GM21423 (cell line): ENCODE measurements around the gene KCNMB4.
A peak's percentile ranks its signal among the peaks of the same experiment; 100 is the strongest.

Experiments
- ATAC-seq: cut with Tn5 transposase; IDR thresholded peaks from one replicate; pipeline ENCODE4 v1.9.1; 2021; ENCODE audit warnings: mild to moderate bottlenecking, moderate library complexity; ENCODE audit not compliant: unreplicated experiment

KCNMB4 gene, protein sequence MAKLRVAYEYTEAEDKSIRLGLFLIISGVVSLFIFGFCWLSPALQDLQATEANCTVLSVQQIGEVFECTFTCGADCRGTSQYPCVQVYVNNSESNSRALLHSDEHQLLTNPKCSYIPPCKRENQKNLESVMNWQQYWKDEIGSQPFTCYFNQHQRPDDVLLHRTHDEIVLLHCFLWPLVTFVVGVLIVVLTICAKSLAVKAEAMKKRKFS

DNA sequence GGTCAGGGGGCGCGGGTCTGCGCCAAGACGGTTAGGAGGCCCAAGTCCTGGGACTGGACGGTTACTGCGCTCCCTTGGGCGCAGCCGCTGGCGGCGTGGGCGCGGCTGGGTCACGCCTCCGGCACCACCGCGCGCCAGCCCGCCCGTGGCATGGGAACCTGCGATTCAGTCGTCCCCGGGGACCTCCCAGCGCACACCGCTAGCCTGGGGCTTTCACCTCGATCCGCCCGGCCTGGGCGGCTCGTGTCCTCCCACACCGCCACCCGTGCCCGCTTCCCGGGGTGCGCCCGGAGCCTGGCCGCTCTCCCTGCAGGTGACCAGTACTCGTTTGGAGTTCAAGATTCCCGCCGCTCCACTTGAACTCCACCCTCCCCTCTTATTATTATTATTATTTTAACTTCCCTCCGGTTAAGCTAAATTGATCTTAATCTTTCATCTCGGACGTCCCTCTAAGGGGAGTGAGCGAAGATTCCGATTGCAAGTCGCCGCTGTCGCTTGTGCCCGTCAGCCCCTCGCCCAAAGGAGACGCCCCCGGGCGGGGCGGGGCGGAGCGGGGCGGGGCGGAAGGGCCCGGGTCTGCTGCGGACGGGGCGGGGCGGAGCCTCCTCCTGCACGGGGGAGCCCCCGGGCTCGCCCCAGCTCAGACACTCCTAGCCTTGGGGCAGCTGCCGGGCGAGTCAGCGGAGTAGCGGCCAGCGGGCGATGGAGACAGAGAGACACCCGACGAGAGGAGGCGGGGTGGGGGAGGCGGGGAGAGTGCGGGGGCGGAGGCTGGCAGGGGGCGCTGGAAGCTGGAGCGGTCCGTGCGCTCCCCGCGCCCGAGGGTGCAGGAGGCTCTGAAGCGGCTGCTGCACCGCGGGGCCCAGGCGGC lies at the start of gene KCNMB4:
KCNMB4 (plus strand) TSS at position 643 of the 871 bp plus-strand sequence. CDS start 445 bp downstream, outside the sequence.
- peak; percentile 80 for ATAC-seq

DNA sequence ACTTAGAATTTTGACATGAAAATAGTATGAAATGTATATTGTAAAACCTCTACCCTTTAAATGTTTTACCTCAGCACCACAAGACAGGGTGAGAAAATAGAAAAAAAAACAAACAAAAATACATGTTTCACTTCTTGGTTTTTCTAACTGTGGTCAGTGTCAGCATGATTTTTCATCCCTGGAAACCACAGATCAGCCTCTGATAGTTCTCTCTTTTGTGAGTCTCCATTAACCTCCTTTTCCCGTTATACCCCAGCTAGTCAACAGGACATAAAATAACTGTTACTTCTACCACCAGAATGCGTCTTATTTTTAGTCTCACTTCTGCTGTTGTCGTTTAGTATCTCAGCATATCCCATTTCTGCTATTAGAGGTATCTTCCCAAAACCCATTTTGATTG lies 48.3 kb upstream of the KCNMB4 start:
- peak; percentile 91 for ATAC-seq

DNA sequence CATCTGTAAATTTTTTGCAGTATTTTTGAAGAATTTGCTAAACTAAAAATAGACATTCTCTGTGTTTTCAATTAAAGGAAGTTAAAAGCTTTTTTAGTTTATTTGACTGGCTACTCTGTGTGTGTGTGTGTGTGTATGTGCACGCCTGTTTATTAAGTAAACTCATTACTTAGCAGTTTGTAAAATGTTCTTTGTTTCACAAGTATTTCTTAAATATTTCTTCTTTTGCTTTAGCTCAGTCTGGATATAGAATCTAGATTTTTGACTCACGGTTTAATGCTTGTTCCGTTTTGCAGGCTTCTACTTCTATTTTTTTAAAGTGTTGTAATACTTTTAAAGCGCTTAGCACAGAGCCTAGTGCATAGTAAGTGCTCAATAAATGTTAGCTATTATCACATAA lies 46.5 kb upstream of the KCNMB4 start:
- ATAC-seq: no peak

DNA sequence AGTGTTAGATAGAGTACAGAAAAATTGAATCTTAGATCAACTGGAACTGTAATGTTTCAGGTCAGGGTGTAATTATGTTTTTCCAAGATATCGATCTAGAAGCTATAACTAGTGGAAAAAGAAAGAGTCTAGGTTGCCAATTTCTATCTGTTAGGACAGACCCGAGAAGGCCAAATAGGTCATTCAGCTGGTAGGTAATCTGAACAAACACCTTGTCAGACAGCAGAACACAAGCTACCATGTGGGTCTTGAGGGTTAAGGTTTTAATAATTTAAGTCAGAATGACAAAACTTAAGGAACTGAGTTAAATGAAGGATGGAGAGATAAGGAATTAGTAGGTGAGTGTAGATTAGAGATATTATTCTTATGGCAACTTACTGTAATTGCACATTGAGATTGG lies 44.9 kb upstream of the KCNMB4 start:
- no peak for ATAC-seq

DNA sequence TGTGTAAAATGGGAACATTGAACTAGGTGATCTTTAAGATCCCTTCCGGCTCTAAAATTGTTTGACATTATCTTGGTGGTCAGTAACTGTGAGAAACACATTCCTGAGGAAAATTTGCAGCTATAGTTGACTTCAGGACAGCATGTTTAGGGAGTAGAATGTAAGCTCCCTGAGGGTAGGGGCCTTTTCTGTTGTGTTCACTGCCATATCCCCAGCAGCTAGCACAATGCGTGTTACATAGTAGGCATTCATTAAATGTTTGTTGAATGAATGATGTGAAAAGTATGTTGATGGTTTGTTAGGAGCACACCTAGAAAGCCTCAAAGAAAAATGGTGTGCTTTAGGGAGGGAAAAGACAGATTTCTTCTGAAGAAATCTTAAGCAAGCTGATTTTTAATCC lies 38.5 kb upstream of the KCNMB4 start:
- no peak for ATAC-seq

DNA sequence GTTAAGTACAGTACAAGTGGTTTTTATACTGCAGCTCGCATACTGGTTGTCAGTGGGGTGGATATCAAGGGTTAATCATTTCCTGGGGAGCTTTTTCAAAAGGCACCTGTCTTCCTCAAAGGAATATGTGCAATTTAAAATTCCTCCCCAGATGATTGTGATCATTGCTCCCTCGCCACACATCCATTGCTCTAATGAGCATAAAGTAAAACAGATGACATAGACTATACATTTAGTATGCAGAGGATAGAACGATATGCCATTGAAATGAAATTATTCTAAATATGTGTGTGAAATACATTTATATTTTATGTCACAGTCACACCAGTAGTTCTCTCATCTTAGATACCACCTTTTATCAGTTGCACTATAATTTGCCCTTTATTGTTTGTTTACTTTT lies 36.4 kb upstream of the KCNMB4 start:
- no peak for ATAC-seq

DNA sequence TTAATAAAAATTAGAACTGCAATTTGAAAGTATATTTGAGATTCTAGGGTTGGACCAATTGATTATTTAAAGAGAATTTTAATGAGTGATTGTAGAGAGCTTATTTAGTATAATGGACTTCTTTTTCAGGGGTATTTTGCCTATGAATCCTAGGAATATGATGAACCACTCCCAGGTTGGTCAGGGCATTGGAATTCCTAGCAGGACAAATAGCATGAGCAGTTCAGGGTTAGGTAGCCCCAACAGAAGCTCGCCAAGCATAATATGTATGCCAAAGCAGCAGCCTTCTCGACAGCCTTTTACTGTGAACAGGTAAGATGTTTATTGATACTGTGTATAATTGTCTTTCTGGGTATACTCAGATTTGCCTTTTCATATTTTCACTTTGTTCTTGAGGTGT lies 35.9 kb upstream of the KCNMB4 start:
- no peak for ATAC-seq

DNA sequence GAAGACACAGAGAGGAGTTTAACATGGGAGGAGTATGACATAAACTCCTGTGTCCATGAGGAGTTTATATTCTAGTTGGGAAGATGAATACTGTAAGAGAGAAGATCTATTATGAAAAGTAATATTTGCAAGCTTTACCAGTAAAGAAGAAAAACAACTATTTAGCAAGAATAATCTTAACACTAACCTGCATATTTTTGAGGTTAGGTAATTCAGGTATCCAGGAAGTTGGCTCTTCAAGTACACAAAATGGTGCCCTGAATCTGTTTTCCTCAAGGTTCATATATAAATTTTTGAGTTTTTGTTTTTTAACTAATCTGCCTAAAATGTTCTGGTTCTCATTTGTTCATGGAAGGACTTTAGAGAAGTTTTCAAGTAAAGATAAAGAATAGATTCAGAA lies 33.9 kb upstream of the KCNMB4 start:
- ATAC-seq: no peak

DNA sequence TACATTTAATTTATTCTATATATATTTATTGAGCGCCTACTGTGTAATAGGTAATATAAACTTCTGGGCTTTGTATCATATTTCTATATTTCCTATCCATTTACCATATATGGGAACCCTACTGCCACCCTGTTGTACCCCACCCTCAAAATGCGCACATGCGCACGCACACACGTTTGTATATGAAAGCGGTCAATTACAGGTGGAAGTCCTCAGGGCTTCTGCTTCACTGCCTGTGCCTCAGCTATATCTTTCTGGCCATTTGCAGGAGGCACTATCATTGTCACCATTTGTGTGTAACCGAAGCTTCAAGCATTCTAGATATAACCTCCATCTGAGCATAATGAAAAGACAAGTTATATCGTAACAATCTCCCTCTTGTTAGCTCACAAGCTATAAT lies 31.3 kb upstream of the KCNMB4 start:
- ATAC-seq: no peak

DNA sequence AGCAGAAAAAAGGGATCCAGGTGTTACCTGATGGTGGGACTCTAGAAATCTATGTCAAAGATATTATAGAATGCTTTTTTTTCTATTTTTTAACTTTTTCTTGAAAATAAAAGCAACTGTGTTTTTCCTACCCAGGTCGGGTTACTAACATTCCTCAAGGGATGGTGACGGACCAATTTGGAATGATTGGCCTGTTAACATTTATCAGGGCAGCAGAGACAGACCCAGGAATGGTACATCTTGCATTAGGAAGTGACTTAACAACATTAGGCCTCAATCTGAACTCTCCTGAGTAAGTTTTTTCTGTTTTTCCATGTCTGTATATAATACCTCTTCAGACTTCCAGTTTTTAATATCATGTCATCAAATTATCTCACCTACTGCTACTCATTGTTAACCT lies 27.6 kb upstream of the KCNMB4 start:
- no peak for ATAC-seq

DNA sequence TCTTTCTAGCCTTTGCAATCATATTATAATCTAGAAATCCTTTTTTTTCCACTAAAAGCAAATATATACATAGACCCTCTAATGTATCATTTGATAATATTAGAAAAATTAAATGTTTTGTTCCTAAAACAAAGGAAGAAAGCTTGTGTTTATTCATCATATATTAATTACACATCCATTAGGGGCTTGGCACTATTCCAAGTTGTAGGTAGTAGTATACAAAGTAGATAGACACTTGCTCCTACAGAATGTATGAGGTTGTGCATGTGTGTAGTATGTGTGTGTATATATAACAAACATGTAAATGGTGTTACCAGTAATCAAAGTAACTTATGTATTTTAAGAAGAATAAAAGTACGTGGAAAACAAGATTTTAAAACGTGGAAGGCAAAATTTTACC lies 15.0 kb upstream of the KCNMB4 start:
- ATAC-seq: no peak

DNA sequence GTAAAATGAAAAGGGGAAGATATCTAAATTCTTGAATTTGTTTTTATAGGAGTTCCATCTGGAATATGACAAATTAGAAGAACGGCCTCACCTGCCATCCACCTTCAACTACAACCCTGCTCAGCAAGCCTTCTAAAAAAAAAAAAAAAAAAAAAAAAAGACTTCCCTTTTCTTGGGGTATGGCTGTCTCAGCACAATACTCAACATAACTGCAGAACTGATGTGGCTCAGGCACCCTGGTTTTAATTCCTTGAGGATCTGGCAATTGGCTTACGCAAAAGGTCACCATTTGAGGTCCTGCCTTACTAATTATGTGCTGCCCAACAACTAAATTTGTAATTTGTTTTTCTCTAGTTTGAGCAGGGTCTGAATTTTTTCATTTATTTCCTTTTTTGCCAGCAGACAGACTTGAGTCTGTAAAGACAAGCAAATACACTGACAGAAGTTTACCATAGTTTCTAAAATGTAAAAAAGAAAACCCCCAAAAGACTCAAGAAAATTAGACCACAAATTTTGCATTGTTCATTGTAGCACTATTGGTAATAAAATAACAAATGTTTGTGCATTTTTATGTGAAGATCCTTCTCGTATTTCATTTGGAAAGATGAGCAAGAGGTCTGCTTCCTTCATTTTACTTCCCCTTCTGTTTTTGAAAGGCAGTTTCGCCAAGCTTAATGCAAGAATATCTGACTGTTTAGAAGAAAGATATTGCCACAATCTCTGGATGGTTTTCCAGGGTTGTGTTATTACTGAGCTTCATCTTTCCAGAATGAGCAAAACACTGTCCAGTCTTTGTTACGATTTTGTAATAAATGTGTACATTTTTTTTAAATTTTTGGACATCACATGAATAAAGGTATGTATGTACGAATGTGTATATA lies 12.1 kb upstream of the KCNMB4 start:
- no peak for ATAC-seq

DNA sequence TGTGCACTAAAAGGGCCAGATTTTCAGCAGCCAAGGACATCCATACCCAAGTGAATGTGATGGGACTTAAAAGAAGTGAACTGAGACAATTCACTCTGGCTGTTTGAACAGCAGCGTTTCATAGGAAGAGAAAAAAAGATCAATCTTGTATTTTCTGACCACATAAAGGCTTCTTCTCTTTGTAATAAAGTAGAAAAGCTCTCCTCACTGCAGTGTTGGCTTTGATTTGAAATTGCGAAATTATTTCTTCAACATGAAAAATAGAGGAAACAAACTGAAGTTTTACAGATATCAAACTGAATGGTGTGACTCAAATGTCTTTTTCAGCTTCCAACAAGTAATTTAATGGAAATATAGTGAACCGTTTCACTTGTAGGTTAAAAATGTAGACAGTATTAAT lies 11.3 kb upstream of the KCNMB4 start:
- ATAC-seq: no peak

DNA sequence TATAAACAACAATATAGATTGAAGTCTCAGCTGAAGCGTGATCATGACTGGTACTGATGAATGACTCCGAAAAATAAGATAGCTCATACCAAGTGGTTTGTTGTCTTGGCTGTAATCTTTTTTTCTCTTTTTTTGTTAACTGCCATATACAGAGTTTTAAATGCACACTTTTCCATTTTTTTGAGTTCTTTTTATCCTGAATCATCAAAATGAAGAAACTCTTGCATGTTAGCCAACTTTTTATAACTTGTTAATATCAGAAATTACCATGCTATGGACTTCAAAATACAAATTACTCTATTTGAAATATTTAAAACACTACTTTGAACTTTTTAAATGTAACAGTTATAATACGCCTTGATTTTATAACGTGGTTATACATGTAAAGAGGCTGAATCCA lies 10.1 kb upstream of the KCNMB4 start:
- ATAC-seq: no peak

DNA sequence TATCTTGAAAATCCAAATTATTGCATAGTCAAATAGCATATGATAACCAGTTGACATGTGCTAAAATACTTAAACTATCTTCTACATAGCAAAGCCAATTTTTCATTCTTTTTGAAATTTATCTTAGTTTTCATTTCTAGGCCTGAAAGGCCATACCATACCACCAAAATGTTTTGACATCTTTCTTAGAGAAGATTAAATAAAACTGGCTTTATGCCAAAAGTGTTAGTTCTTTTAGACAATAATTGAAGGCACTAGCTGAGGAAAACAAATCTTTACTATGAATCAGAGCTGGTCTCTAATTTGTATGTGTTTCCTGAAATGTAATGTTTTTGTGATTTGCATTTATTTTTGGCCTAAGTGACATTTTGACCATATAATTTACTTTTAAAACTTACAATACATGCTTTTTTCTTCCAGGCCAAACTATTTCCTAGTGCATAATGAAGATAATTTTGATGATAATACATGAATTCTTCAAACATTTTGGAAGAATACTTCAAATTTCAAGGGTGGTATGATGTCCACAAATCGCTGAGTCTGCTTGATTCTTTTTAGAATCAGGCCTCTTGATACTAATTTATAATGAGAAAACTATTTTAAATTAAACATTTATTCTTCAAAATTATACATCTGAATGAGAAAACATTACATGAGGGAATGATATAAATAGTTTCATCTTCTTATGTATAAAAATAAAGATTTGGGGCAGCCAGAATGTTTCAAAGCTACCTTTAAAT lies 6.5 kb upstream of the KCNMB4 start:
- ATAC-seq: no peak

DNA sequence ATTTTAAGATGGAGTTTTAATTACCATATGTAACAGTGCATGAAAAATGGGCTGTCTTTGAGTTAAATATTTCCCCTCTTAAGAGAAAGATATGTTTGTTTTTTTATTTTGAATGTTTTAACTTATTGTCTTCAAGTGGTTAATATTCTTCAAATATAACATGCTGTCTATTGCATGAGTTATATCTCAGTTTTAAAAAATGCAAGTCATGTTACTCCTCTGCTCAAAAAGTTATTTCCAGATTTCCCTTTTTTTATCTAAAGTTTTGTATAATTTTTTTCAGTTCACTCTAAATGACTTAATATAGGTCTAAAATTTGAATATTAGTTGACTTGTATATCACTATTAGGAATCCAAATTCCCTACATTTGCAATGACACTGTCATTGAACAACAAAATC lies 5.9 kb upstream of the KCNMB4 start:
- ATAC-seq: no peak

DNA sequence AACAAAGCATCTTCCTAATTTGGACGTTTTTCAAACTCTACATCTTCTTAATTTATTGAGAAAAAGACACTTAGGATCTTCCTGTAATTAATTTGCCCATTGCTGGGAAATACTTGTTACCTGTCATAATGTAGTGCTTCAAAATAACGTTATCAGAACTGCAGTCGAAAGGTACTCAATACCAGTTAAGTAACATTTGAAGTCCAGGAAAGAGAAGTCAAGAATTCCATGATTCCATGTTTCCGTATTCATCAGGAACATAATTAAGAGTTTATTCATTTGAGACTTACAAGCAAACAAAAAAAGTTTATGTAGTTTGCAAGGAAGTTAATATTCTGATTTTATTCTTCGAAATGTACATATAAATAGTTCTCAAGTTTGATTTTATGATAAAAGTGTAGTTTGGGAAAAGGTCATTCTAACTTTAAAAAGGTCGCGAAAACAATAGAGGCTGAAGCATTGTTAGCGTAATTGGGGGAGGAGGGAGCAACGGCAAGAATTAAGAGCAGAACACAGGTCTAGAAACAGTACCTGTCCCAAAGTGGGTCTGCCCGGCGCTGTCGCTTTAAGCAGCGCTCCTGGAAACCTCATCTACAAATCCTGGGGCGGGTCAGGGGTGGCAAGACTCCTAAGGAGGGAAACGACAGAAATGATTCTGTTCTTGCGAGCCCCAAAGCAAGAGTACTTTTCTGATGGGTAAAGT lies 1.2 kb upstream of the KCNMB4 start:
- no peak for ATAC-seq

DNA sequence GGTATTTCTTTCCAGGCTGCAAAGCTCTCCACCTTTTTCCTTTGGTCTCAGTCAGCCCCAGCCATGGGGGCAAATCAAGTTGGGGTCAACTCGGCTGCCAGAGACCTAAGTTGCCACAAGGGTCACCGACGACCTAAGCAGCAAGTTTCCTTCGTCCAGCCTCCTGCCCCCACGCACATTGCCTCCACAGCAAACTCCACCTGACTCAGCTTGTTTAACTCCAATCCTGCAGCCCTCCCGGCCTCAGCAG lies 767 bp upstream of the KCNMB4 start:
- ATAC-seq: no peak

DNA sequence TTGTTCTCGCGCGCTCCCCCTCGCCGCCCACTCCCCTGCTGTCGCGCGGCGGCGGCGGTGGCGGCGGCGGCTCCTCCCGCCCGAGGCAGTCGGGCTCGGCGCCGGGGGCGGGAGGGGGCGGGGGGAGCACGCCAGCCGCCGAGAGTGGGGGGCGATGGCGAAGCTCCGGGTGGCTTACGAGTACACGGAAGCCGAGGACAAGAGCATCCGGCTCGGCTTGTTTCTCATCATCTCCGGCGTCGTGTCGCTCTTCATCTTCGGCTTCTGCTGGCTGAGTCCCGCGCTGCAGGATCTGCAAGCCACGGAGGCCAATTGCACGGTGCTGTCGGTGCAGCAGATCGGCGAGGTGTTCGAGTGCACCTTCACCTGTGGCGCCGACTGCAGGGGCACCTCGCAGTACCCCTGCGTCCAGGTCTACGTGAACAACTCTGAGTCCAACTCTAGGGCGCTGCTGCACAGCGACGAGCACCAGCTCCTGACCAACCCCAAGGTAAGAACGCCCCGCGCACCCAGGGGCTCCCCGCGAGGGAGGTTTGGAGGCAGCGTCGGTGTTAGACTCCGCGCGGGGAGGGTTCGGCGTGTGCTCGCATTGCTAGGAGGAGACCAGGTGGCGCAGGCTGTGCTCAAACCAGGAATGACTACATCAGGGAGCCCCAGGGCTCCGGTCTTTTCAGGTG lies 629 bp downstream of the KCNMB4 start:
- ATAC-seq: peak; percentile 38
